Neuron (in vitro differentiated cells): ENCODE data around the gene SFI1.
"Not testable (repeated sequence)": the region's sequence is repeated elsewhere in the genome, so short reads cannot be mapped to it uniquely, and the experiment has no call there.

Experiments
- H2AFZ ChIP-seq: one replicate; pipeline ENCODE4 v1.6.1; 2013; ENCODE audit warnings: low read depth, mild to moderate bottlenecking, inconsistent platforms, low read length, moderate library complexity
- H3K27me3 ChIP-seq: one replicate; pipeline ENCODE4 v1.6.1; 2013; ENCODE audit warnings: low read length; ENCODE audit not compliant: insufficient read depth
- H3K36me3 ChIP-seq: one replicate; pipeline ENCODE4 v1.6.1; 2013; ENCODE audit warnings: low read length; ENCODE audit not compliant: insufficient read depth
- H3K4me1 ChIP-seq: one replicate; pipeline ENCODE4 v1.6.1; 2013; ENCODE audit warnings: low read length; ENCODE audit not compliant: insufficient read depth
- H3K4me3 ChIP-seq: 2 replicates; pipeline ENCODE4 v1.5.1; 2013; ENCODE audit warnings: mild to moderate bottlenecking, low read length, moderate library complexity
- H3K9me3 ChIP-seq: one replicate; pipeline ENCODE4 v1.6.1; 2013; ENCODE audit warnings: low read length

Gene SFI1

DNA sequence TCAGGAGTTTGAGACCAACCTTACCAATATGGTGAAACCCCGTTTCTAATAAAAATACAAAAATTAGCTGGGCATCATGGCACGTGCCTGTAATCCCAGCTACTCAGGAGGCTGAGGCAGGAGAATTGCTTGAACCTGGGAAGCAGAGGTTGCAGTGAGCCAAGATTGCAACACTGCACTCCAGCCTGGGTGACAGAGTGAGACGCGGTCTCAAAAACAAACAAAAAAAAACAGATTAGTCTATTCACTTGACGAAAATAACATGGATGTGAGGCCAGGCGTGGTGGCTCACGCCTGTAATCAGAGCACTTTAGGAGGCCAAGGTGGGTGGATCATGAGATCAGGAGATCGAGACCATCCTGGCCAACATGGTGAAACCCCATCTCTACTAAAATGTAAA is 13.9 kb upstream of the SFI1 start:
- H3K9me3 ChIP-seq, H3K4me3 ChIP-seq, H3K4me1 ChIP-seq, H2AFZ ChIP-seq, H3K27me3 ChIP-seq: not testable (repeated sequence)
- H3K36me3 ChIP-seq, result peaks cover 79% of the 10 kb centered on the region

- Histone ChIP-seq H3K36me3 (peaks cover 60% of the 10 kb centered on the region), H3K4me1 (peaks cover 22% of the 10 kb centered on the region)
- not testable (repeated sequence) for H2AFZ ChIP-seq, H3K4me3 ChIP-seq, H3K27me3 ChIP-seq, H3K9me3 ChIP-seq
Observed at GRCh38 chr22:31486369-31486768, 10.0 kb upstream of the SFI1 start.

GRCh38 chr22:31486951-31487350 is 9.4 kb upstream of the SFI1 start:
- H3K4me1 ChIP-seq, result peaks cover 22% of the 10 kb centered on the region
- no peak overlapping the region for H3K4me3 ChIP-seq
- no peak overlapping the region for H2AFZ ChIP-seq
- H3K27me3 ChIP-seq, result no peaks in the 10 kb centered on the region
- no peaks in the 10 kb centered on the region for H3K9me3 ChIP-seq
- peaks cover 55% of the 10 kb centered on the region for H3K36me3 ChIP-seq

DNA sequence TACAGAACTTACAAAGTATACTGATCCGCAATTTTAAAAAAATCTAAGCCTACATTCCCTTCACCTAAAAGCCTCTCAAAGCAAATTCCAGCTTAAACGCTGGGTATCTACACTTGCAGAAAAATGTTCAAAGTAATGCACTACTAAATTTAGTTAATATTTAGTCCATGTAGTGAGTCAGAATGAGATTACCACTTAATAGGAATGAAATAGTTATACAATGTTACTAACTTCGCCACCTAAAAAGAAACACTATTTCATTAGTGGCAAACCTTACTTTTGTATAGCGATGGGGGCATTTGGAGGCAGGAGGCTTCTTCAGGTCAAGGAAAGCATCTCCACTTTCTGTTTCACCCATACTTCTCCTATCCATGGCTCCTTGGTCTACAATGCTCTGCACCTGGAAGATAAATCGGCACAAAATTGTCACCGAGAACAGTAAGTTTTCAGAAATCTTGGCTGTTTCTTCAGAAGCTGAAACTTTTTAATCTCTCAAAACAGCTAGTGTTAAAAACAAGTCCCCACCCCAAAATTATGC is 7.9 kb upstream of the SFI1 start:
- Histone ChIP-seq H3K27me3 (no peaks in the 10 kb centered on the region), H3K4me3 (peak overlapping the region; percentile 79)

GRCh38 chr22:31488988-31489617 is 7.2 kb upstream of the SFI1 start:
- H3K4me1 ChIP-seq, result peaks cover 22% of the 10 kb centered on the region
- H3K36me3 ChIP-seq, result peaks cover 33% of the 10 kb centered on the region
- peak overlapping the region; percentile 79 for H3K4me3 ChIP-seq
- no peaks in the 10 kb centered on the region for H3K27me3 ChIP-seq
- H3K9me3 ChIP-seq, result no peaks in the 10 kb centered on the region
- H2AFZ ChIP-seq, result peak overlapping the region; percentile 60

More for the DNA sequence above, 7.9 kb upstream of the SFI1 start:
- Histone ChIP-seq H2AFZ (no peak overlapping the region), H3K9me3 (no peaks in the 10 kb centered on the region), H3K36me3 (peaks cover 40% of the 10 kb centered on the region), H3K4me1 (peaks cover 22% of the 10 kb centered on the region)

- no peaks in the 10 kb centered on the region for H3K27me3 ChIP-seq
- H2AFZ ChIP-seq, result peak within 1 kb of the TSS; percentile 60
- H3K4me3 ChIP-seq, result peak within 1 kb of the TSS; percentile 79
- H3K36me3 ChIP-seq, result peaks cover 25% of the 10 kb centered on the region
- no peaks in the 10 kb centered on the region for H3K9me3 ChIP-seq
- H3K4me1 ChIP-seq, result peaks cover 22% of the 10 kb centered on the region
Observed at GRCh38 chr22:31489632-31490495, 6.5 kb upstream of the SFI1 start, which contains the start of gene EIF4ENIF1. TSS of gene EIF4ENIF1 (minus strand) at chr22:31489842. CDS start at chr22:31488718, 1,124 bp downstream.

- Histone ChIP-seq H2AFZ (peak overlapping the region; percentile 60), H3K4me1 (peaks cover 26% of the 10 kb centered on the region), H3K27me3 (no peaks in the 10 kb centered on the region), H3K9me3 (no peaks in the 10 kb centered on the region), H3K4me3 (peak overlapping the region; percentile 79), H3K36me3 (peaks cover 19% of the 10 kb centered on the region)
Observed at GRCh38 chr22:31490496-31490925, 5.8 kb upstream of the SFI1 start.

GRCh38 chr22:31491218-31491962 is 4.9 kb upstream of the SFI1 start:
- H3K9me3 ChIP-seq, result no peaks in the 10 kb centered on the region
- H3K4me3 ChIP-seq, result no peak overlapping the region
- peaks cover 27% of the 10 kb centered on the region for H3K4me1 ChIP-seq
- H3K36me3 ChIP-seq, result peaks cover 17% of the 10 kb centered on the region
- no peak overlapping the region for H2AFZ ChIP-seq
- H3K27me3 ChIP-seq, result no peaks in the 10 kb centered on the region

GRCh38 chr22:31492151-31492550 is 4.2 kb upstream of the SFI1 start:
- peaks cover 29% of the 10 kb centered on the region for H3K4me1 ChIP-seq
- H3K9me3 ChIP-seq, result no peaks in the 10 kb centered on the region
- H2AFZ ChIP-seq, result no peak overlapping the region

DNA sequence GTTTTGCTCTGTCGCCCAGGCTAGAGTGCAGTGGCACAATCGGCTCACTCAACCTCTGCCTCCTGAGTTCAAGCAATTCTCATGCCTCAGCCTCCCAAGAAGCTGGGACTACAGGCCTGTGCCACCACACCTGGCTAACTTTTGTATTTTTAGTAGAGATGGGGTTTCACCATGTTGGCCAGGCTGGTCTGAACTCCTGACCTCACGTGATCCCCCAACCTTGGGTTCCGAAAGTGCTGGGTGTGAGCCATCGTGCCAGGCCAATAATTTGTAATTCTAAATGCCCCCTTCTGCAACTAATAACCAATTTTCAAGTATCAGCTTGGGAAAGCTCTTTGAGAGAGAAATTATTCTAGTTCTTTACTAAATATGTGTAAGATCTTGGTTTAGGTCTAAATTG is 3.0 kb upstream of the SFI1 start:
- peaks cover 24% of the 10 kb centered on the region for H3K4me1 ChIP-seq
- not testable (repeated sequence) for H3K9me3 ChIP-seq, H2AFZ ChIP-seq, H3K4me3 ChIP-seq, H3K27me3 ChIP-seq, H3K36me3 ChIP-seq

More at GRCh38 chr22:31492151-31492550, 4.2 kb upstream of the SFI1 start:
- Histone ChIP-seq H3K36me3 (peaks cover 11% of the 10 kb centered on the region), H3K27me3 (no peaks in the 10 kb centered on the region), H3K4me3 (no peak overlapping the region)

DNA sequence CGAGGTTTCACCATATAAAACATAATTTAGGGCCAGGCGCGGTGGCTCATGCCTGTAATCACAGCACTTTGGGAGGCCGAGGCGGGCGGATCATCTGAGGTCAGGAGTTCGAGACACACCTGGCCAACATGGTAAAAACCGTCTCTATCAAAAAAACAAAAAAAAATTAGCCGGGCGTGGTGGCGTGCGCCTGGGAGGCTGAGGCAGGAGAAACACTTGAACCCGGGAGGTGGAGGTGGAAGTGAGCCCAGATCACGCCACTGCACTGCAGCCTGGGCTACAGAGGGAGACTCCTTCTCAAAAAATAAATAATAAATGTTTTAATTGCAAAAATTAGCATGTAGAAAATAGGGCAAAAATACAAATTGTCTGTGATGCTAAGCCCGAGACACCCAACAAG is 993 bp upstream of the SFI1 start:
- Histone ChIP-seq H3K4me3 (peak overlapping the region; percentile 86), H3K9me3 (peaks cover 4% of the 10 kb centered on the region), H2AFZ (peak overlapping the region; percentile 96), H3K27me3 (no peaks in the 10 kb centered on the region), H3K36me3 (no peaks in the 10 kb centered on the region), H3K4me1 (peaks cover 18% of the 10 kb centered on the region)

DNA sequence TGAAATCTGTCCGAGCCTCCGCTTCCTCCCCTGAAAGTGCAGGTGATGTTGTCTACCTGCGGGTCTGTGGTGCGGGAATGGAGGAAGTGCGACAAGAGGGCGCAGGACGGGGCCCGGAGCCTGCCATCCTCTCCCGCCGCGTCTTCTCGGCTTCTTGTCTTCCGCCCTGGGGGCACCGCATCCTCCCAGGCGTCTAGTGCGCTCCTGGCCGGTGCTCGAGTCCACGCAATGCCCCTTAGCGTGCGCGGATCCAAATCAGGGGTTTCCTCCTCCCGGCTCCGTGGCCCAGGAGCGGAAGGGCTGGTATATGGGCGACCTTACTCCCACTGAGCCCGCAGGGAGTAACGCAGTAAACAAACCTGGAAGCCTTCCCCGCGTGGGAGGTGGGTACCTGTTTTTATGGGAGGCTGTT is 405 bp downstream of the SFI1 start:
- H3K9me3 ChIP-seq, result peaks cover 4% of the 10 kb centered on the region
- H3K27me3 ChIP-seq, result no peaks in the 10 kb centered on the region
- peak overlapping the region; percentile 86 for H3K4me3 ChIP-seq
- no peaks in the 10 kb centered on the region for H3K36me3 ChIP-seq
- peak overlapping the region; percentile 96 for H2AFZ ChIP-seq
- peaks cover 8% of the 10 kb centered on the region for H3K4me1 ChIP-seq
